Stimulated activated CD8-positive, alpha-beta memory T cell treated with anti-CD3 and anti-CD28 coated beads, Interleukin-4, amount 100 ng/mL, for 48 hours (primary cell): ENCODE results near the gene COPZ2.
A peak's percentile ranks its signal among the peaks of the same experiment; 100 is the strongest.
"Not testable (repeated sequence)": the region's sequence is repeated elsewhere in the genome, so short reads cannot be mapped to it uniquely, and the experiment has no call there.

Experiments used
- DNase-seq: peaks from one replicate; pipeline ENCODE4 v3.0.0-alpha.2; 2020

The COPZ2 gene

GRCh38 chr17:48055531-48056245 is 18.1 kb upstream of the COPZ2 start:
- DNase-seq = peak; percentile 69

GRCh38 chr17:48054238-48055185 is 16.9 kb upstream of the COPZ2 start:
- no peak for DNase-seq

GRCh38 chr17:48053758-48054237 is 16.2 kb upstream of the COPZ2 start:
- DNase-seq = no peak

- DNase-seq = no peak
Observed at GRCh38 chr17:48052956-48053757, 15.6 kb upstream of the COPZ2 start.

- DNase-seq = no peak
Observed at GRCh38 chr17:48051706-48052486, 14.3 kb upstream of the COPZ2 start.

- DNase-seq = no peak
Observed at GRCh38 chr17:48051283-48051682, 13.7 kb upstream of the COPZ2 start.

GRCh38 chr17:48048384-48049126 is 11.0 kb upstream of the COPZ2 start:
- peak; percentile 79 for DNase-seq

- DNase-seq = peak; percentile 98
Observed at GRCh38 chr17:48047741-48048383, 10.3 kb upstream of the COPZ2 start, which contains the start of gene NFE2L1. NFE2L1 (plus strand) TSS chr17:48048359; CDS start chr17:48051119, 2,760 bp downstream.

- no peak for DNase-seq
Observed at GRCh38 chr17:48047113-48047740, 9.6 kb upstream of the COPZ2 start.

- no peak for DNase-seq
Observed at GRCh38 chr17:48046296-48046695, 8.7 kb upstream of the COPZ2 start.

GRCh38 chr17:48045316-48046001 is 7.9 kb upstream of the COPZ2 start:
- no peak for DNase-seq

GRCh38 chr17:48044851-48045250 is 7.3 kb upstream of the COPZ2 start:
- DNase-seq = no peak

- DNase-seq = no peak
Observed at GRCh38 chr17:48043176-48043575, 5.6 kb upstream of the COPZ2 start.

- no peak for DNase-seq
Observed at GRCh38 chr17:48038687-48039086, 1.1 kb upstream of the COPZ2 start.

GRCh38 chr17:48037838-48038323 is 284 bp upstream of the COPZ2 start:
- no peak for DNase-seq

GRCh38 chr17:48036693-48037035 is 933 bp downstream of the COPZ2 start:
- no peak for DNase-seq

GRCh38 chr17:48034734-48035133 is 2.9 kb downstream of the COPZ2 start:
- not testable (repeated sequence) for DNase-seq

- DNase-seq = no peak
Observed at GRCh38 chr17:48031966-48032365, 5.6 kb downstream of the COPZ2 start.

- DNase-seq = no peak
Observed at GRCh38 chr17:48030531-48030930, 7.1 kb downstream of the COPZ2 start.

- no peak for DNase-seq
Observed at GRCh38 chr17:48028736-48029135, 8.9 kb downstream of the COPZ2 start.
